Kidney (tissue), 14 donors: ENCODE results near the gene ADGRF5. TPM values are rescaled to one million over a fixed set of nuclear protein-coding genes. Genes with fewer than 3 reads are reported as not detected.

Experiments used
- DNase-seq, 5 donors: peaks; one replicate each; pipeline ENCODE4 v3.0.0-alpha.2; 2013 to 2020
- FAIRE-seq: peaks from 2 replicates; lab custom pipeline; 2012; peaks lifted over from hg19 to GRCh38; lab: Jason Lieb, UNC
- H3K27ac ChIP-seq, 2 donors: one replicate each; pipeline ENCODE4 v1.7.0; 2013; ENCODE audit warnings: low read depth in 2 of 2, low read length in 2 of 2, inconsistent platforms in 1 of 2
- H3K27me3 ChIP-seq: one replicate; pipeline ENCODE4 v1.7.1; 2013; ENCODE audit warnings: low read length, inconsistent platforms; ENCODE audit not compliant: control insufficient read depth, insufficient read depth
- H3K36me3 ChIP-seq, 3 donors: one replicate each; pipeline versions ENCODE4 v1.7.0 to v1.7.1; 2013; ENCODE audit warnings: low read length in 3 of 3, control low read depth in 1 of 3, inconsistent platforms in 1 of 3; ENCODE audit not compliant: insufficient read depth in 3 of 3, control insufficient read depth in 2 of 3
- H3K4me1 ChIP-seq, 3 donors: one replicate each; pipeline versions ENCODE4 v1.7.0 to v1.7.1; 2013; ENCODE audit warnings: low read length in 3 of 3, inconsistent platforms in 1 of 3, low read depth in 1 of 3; ENCODE audit not compliant: control insufficient read depth in 2 of 3, insufficient read depth in 2 of 3
- H3K4me3 ChIP-seq, 3 donors: one replicate each; pipeline versions ENCODE4 v1.7.0 to v1.8.1; 2013; ENCODE audit warnings: low read length in 3 of 3, control low read depth in 1 of 3, inconsistent platforms in 1 of 3
- H3K9ac ChIP-seq, 3 donors: one replicate each; pipeline versions ENCODE4 v1.7.0 to v1.7.1; 2013; ENCODE audit warnings: low read length in 3 of 3, control low read depth in 1 of 3, inconsistent platforms in 1 of 3
- H3K9me3 ChIP-seq, 3 donors: one replicate each; pipeline versions ENCODE4 v1.7.0 to v1.7.1; 2013; ENCODE audit warnings: low read length in 3 of 3, control low read depth in 1 of 3, inconsistent platforms in 1 of 3; ENCODE audit not compliant: control insufficient read depth in 2 of 3, insufficient read depth in 1 of 3
- CTCF ChIP-seq: IDR thresholded peaks from 3 replicates; pipeline ENCODE4 v1.5.1; 2012; ENCODE audit warnings: mild to moderate bottlenecking, moderate library complexity, borderline replicate concordance; ENCODE audit not compliant: insufficient read depth; ENCODE audit errors: extremely low read depth
- intact Hi-C: fragments of 100-400 bp; cut with DNase I; formaldehyde crosslinking; loops from one replicate; pipeline ENCODE4 v1.11.1; 2022
- polyA plus RNA-seq: library from polyadenylated mRNA; stranded (reverse); fragments of 350-450 nt; fragmentation: Illumina TruSeq; extraction: RNeasy Lipid Tissue Mini Kit (QIAGEN cat#74804); gene quantifications from one replicate; pipeline ENCODE4 v1.2.3, GENCODE V29; 2014; ENCODE audit warnings: low read depth, low replicate concordance; ENCODE audit not compliant: insufficient read depth
- total RNA-seq: library from RNA; stranded (reverse); fragmentation: NEBNext Ultra II Directional; extraction: Animal tissue kit (Norgen Biotek cat#: 25700); gene quantifications from one replicate; pipeline ENCODE4 v1.2.1, GENCODE V29; 2021
- donor health status: control.
- donor health status: control.
- donor health status: control.
- donor health status: control.
- donor health status: control.
- donor health status: DM: yes; HTN: yes; CAD: no.
- donor health status: Normal renal cell carcinoma (clear cell type).

ADGRF5 gene
- total and polyA plus RNA-seq, 2 donors from 2014 or later: 44.1 to 51.7 TPM

GRCh38 chr6:46895930-46896329, 25.8 kb downstream of the ADGRF5 start:
- H3K27me3 ChIP-seq: no peaks in the 10 kb centered on the region

GRCh38 chr6:46894433-46894832, 27.3 kb downstream of the ADGRF5 start:
- H3K27me3 ChIP-seq: no peaks in the 10 kb centered on the region
- H3K4me3 ChIP-seq: no peak overlapping the region
- no peak overlapping the region for H3K9ac ChIP-seq
- no peak for DNase-seq
- no peak for TF ChIP-seq CTCF
- intact Hi-C loops: no loop called here
- H3K27ac ChIP-seq: no peak overlapping the region
- no peaks in the 10 kb centered on the region for H3K36me3 ChIP-seq
- FAIRE-seq: no peak
- peaks cover 0 to 11% (median 3%) of the 10 kb centered on the region in 3 donors for H3K4me1 ChIP-seq
- no peaks in the 10 kb centered on the region for H3K9me3 ChIP-seq

More at GRCh38 chr6:46895930-46896329, 25.8 kb downstream of the ADGRF5 start:
- FAIRE-seq (no peak), DNase-seq (no peak)
- Histone ChIP-seq H3K9ac (no peak overlapping the region), H3K36me3 (no peaks in the 10 kb centered on the region), H3K27ac (peak overlapping the region in 1 of 2 donors; percentile 32), H3K4me3 (no peak overlapping the region), H3K9me3 (no peaks in the 10 kb centered on the region), H3K4me1 (peaks cover 5 to 12% (median 7%) of the 10 kb centered on the region in 3 donors)
- no peak for TF ChIP-seq CTCF
- intact Hi-C loops: no loop called here

GRCh38 chr6:46893648-46894047, 28.1 kb downstream of the ADGRF5 start:
- no peaks in the 10 kb centered on the region for H3K27me3 ChIP-seq
- no peak overlapping the region for H3K4me3 ChIP-seq
- H3K27ac ChIP-seq: peak overlapping the region in 1 of 2 donors; percentile 1
- peaks cover 0 to 8% (median 0%) of the 10 kb centered on the region in 3 donors for H3K4me1 ChIP-seq
- intact Hi-C loops: no loop called here
- DNase-seq (peak in 1 of 5 donors; percentile 55), FAIRE-seq (no peak)
- H3K9me3 ChIP-seq: no peaks in the 10 kb centered on the region
- H3K9ac ChIP-seq: no peak overlapping the region
- no peak for TF ChIP-seq CTCF
- H3K36me3 ChIP-seq: peaks cover 0 to under 1% (median under 1%) of the 10 kb centered on the region in 3 donors
